ENCODE measurements around the gene ZNF32.
A peak's percentile ranks its signal among the peaks of the same experiment; 100 is the strongest.

ZNF32 gene, protein sequence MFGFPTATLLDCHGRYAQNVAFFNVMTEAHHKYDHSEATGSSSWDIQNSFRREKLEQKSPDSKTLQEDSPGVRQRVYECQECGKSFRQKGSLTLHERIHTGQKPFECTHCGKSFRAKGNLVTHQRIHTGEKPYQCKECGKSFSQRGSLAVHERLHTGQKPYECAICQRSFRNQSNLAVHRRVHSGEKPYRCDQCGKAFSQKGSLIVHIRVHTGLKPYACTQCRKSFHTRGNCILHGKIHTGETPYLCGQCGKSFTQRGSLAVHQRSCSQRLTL

DNA sequence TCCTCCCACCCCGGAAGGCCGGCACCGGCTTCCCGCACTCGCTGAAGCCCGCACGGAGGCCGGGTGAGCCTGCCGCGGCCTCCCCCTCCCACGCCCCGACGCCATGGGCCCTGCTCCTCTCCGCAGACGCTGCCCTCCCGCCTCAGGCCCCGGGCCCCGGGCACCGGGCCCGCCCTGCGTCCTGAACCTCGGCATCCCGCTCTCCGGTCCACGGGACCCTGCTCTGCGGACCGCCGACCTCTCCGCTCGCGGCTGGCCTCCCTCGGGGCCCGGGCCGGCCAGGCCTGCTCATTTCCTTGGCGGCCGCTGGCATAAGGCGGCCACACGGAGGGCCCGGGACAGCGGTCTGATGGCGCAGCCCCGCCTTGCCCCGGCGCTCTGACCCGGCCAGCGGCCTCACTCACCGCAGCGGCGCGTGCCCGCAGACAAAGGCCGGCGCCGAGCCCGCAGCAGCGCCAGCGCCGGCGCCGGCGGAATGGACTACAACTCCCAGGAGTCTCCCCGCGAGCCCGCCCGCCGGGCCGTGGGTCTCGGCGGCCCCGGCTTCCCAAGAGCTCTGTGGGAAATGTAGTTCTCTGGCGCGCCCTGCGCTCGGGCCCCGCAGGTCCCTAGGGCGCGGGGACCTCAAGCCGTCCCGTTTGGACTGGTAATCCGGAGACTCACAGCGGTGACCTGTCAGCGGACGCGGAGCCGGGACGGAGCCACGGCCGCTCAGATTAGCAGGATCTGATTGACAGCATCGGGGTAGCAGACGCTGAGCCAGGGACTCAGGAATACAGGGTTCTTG, at the start of gene ZNF32:
ZNF32 (minus strand) TSS at position 484 of the 787 bp plus-strand sequence. CDS start 2,748 bp downstream, outside the sequence.
- peak; percentile 52 for DNase-seq (ENCODE audit: low read depth)

DNA sequence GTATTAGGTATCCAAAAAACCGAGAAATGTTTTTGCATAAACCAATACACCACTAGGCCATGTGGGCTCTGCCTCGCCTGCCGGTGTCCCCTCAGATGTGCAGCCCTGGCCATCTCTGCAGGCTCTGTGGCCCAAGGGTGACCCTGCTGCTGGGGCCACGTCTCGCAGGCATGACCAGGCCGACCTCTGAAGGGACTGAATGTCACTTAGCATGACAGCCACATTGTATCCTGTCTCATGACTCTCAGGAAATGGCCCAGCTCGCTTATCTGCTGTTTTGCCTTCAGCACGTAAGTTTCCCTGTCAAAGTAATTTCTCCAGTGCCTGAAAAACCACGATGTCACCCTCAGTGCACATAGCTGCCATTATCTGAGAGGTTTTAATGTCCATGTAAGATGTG, 49.5 kb upstream of the ZNF32 start:
- DNase-seq (ENCODE audit: low read depth): no peak

DNA sequence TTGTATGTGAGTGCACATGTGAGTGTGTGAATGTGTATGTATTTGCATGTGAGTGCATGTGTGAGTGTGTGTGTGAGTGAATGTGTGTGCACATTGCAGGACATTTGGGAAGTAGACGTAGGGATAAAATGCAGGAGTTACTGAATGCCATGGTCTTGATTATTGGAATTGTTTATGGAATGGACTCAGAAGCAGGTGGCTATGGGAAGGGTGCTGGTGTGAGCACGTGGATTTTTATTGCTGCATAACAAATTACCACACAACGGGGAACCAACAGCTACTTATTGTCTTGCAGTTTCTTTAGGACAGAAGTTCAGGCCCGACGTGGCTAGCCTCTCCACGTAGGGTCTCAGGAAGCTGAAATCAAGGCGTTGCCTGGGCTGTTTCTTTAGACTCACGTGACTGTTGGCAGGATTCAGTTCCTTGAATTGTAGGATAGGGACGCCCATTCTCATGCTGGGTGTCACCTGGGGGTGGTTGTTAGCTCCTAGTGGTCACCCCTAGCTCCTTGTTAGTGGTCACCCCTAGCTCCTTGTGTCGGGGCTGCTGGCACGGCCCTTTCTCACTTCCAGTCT, 48.3 kb upstream of the ZNF32 start:
- no peak for DNase-seq (ENCODE audit: low read depth)

DNA sequence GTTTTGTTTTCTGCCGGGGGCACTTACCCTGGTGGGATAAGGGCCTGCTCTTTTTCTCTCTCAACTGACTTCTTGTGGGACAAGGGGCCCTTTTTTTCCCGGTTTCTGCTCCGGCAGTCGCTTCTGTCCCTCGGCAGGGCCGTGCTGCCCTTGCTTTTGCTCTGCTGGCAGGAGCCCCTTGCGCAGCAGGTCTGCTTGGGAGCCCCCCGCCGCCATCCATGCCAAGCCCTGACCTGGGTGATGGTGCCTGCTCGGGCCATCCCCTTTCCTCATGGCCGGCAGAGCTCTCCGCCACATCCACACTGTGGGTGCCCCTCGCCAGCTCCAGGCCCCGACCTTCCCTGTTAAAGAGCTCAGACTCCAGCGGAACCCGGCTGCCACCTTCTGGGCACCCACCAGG, 47.0 kb upstream of the ZNF32 start:
- no peak for DNase-seq (ENCODE audit: low read depth)

DNA sequence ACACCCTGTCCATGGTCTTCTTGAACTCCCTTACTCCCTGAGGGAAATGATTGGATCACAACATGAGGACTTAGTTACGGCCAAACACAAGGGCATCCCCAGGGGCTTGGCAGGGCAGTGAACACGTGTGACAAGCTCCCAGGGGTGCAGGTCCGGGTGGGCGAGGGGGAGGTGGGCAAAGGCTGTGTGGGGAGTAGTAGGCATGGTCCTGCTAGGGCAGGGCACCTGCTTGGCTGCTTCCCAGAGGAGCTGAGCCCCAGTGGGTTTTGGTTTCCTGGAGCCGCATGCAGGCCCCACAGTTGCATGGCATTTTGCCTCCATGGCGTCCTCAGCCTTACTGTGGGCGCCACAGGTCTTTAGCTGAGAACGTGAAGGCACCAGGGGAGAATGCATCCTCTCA, 46.6 kb upstream of the ZNF32 start:
- DNase-seq (ENCODE audit: low read depth): no peak

DNA sequence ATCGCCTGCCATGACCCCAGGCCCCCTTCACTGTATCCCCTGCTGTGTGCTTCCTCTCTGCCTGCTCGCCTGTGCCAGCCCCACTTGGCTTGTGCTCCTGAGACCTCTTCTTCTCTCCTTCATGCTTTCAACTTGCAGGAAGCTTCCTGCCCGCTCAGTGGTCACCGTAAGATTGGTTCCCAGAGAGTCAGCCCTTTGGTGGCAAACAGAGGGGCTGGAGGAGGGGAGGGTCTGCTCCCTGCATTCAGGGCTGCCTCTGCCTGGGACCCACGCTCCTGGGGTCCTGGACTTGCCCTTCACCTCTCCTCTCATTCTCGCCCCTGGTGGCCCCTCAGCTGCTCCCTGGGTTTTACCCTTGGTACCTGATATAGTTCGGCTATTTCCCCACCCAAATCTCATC, 45.8 kb upstream of the ZNF32 start:
- no peak for DNase-seq (ENCODE audit: low read depth)

DNA sequence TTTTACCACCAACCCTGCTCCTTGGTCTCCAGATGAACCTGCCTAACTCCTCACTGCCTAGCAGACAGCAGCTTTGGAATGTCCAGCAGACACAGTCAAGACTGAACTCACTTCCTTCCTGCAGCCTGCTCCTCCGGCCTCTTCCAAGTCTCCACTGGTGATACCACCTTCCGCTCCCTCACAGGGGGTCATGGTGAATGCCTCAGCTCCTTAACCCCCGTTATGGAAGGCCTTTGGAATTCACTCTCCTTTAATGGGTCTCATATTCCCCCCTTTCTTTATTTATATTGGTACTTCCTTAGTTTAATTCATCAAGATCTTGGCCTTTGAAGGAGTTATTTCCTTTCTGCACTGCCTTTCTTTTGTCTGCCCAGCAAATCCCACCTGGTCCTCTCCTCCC, 44.9 kb upstream of the ZNF32 start:
- no peak for DNase-seq (ENCODE audit: low read depth)

DNA sequence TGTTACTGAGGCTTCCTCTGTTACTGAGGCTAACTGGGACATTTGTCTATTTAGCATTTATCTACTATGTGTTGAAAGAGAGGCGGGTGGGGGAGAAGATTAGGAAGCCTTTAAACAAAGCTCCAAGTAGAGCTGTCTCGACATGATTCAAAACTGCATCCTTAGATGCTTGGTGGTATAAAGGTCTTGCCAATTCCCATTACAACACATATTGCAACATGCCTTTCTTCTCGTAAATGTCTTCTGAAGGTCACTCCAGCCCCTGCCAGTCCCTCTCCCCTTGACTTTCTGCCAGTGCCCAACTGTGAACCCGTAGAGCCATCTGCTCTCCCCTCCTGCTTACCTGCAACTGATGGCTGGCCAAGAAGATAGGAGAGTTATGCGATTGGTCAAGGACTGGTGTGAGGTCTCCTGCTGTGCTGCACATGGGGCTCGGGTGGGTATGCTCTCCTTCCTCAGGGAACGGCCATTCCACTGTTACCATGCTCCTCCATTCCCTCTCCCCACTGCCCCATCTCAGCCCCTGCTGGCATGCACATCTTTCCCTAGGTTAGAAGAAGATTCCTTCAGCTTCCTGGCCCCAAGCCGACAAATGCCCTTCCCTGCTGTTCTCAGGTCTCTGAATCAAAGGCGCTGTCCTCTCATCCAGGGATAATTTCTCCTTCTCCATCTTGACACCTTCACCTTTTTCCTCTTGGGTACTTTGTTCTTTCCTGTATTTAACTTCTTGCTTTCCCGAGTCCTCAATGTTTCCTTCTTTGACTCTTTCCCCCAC, 43.6 kb upstream of the ZNF32 start:
- DNase-seq (ENCODE audit: low read depth): no peak

DNA sequence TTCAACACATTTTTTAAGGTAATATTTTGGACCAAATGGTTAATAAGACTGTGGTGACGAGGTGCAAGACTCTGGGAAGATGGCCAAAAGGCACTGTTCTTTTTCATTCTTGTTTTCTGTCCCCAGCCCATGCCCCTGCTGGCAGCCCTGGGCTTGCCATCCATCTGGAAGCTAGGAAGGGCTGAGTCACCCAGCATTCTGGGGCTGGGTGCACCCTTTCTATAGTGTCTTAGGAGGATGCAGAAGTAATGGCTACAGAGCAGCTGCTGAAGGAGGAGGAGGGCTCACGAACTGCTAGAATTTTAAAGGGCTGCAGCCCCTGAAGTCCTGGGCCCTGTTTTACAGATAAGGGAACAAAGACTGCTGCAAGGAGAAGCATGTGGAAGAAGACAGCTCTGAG, 42.8 kb upstream of the ZNF32 start:
- DNase-seq (ENCODE audit: low read depth): no peak

DNA sequence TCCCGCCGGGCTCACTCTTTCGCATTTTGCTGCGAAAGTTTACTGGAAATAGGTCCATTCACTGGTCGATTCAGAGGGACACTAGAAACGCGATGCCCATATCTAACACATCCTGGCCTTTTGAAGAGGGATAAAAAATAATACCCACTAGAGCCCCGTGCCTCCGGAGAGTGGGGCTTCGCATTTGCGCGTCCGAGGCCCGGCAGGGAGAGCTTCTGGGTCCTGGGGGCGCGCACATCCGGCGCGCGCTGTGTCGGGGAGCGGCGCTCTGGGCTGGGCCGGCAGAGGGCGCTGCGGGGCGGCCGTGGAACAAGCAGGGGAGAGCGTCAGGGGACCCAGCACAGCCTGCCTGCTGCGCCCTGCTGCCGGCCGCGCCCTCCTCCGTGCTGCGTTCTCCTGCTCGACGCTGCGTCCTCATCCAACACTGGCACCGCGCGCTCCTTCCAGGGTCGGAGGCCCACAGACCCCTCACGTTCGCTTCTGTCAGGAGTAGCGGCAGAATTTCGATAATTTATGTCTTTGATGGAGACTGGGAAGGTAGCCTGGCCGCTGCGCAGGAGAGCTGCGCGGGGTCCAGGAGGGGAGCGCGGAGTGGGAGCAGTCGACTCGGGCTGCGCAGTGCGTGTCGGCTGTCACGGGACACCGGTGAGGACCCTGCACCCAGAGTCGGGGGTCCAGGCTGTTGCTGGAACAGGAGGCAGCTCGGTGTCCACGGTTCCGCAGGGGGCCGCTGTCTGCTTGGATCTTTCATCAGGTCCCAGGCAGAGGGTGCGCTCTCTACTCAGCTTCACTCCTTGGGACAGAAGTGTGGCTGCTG, 41.5 kb upstream of the ZNF32 start:
- peak; percentile 19 for DNase-seq (ENCODE audit: low read depth)

DNA sequence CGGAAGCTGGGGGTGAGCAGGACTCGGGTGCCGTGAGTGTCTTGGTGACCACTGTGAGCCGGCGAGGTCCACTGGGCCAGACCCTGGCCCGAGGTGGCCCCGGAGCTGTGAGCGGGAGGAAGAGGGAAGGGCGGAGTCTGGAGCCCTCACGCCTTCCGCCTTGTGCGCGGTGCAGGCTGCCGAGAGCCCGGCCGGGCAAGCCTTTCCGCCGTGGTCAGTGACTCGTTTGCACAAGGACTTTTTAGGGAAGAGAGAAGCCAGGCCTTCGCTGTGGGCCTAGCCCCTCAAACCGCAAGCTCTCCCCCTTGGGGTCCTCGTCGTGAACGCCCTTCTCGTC, 40.9 kb upstream of the ZNF32 start:
- no peak for DNase-seq (ENCODE audit: low read depth)

DNA sequence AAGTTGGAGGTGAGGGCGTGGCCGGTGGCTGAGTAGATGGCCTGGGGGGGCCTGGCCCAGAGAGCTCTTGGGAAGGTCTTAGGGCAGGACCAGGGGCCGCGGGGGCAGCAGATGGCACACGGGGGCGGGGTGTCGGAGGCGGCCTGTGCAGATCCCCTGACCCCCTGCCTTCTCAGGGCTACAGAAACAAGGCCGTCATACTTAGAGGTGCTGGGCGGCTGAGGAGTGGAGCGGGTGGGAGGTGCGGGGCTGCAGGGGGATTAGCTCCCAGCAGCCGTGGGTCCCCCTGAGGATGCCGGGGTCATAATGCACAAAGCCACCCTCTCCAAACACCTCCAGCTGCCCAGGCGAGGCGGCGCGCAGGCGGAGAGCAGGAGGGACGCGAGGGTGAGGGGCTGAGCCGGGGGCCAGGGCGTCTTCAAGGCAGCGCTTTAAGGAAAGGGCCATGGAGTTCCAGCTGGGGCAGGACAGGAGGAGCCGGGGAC, 40.4 kb upstream of the ZNF32 start:
- no peak for DNase-seq (ENCODE audit: low read depth)

DNA sequence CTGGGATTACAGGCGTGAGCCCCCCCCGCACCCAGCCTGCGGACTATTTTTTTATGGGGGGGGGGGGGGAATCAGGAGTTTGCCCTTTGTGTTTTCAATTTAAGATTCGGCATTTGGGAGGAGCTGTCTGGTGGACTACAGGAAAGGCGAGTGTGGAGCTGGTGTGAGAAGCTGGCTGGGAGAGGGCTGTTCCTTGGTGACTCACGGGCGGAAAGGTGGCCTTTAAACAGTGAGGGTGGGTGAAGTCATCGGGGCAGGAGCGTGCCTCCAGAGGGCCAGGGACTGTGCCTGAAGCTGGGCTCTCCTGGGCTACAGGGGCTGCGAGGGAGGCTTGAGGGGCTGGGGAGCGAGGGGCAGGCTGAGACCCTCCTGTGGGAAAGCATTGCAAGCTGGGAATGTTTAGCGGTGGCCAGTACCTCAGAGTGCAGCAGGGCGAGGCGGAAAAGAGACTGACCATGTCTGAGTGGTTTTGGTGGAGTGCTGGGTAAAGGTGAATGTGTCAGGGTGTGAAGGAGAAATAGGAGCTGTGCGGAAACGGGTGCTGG, 39.7 kb upstream of the ZNF32 start:
- no peak for DNase-seq (ENCODE audit: low read depth)

DNA sequence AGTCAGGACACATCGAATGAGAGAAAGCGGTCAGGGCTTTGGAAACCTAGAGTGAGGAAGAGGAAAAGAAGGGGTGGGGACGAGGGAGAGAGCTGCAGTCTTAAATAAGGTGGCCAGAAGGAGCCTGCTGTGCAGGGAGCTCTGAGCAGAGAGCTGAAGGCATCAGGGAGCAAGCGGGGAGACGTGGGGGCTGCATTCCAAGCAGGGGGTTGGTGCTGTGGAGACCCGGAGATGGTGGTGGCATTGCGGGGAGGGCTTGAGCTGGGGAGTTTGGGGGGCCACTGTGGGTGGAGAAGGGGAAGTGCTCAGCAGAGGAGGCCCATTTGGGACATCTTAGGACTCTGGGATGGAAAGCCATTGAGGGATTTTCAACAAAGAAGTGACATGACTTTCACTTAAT, 38.7 kb upstream of the ZNF32 start:
- no peak for DNase-seq (ENCODE audit: low read depth)

DNA sequence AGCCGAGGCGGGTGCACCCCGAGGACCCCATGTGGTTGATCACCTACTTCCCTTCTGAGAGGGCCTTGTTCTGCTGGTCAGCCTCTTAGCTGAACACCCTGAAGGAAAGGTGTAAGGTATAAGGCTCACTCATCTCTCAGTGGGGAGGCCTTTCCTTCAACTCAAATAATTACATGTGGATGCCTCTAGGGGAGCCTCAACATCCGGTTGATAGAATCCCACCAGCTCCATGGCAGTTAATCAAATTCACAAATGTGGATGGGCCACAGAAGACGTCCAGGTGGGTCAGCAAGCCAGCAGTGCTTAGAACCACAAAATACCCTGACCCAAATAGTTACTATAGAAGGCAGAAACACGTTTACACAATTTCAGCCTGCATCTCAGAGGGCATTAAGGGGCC, 37.7 kb upstream of the ZNF32 start:
- no peak for DNase-seq (ENCODE audit: low read depth)

DNA sequence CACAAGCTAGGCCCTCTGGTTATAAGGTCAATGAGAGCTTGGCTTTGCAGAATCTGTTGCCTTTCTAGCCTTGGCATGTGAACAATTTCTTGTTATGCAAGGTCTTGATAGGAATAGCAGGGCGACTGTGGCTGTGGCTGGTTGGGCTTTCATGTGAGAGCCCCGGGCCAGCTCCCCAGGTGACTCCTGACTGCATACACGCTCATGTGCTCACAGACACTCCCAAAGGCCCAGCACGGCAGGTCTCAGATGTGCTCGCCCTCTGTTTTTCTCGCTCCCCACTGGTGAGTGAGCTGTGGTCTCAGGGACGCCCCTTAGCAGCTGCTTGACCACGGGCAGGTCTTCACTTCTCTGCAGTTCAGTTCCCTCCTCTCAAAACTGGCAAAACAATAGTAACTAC, 37.1 kb upstream of the ZNF32 start:
- no peak for DNase-seq (ENCODE audit: low read depth)

DNA sequence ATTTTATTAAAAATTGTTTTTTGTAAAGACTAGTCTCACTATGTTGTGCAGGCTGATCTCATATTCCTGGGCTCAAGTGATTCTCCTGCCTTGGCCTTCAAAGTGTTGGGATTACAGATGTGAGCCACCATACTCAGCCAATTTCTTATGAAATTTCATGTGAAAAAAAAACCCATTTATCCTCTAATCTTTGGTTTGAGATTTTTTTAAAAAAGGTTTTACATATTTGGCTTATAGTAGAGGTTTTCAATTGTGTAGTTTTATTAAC, 35.5 kb upstream of the ZNF32 start:
- DNase-seq (ENCODE audit: low read depth): no peak

DNA sequence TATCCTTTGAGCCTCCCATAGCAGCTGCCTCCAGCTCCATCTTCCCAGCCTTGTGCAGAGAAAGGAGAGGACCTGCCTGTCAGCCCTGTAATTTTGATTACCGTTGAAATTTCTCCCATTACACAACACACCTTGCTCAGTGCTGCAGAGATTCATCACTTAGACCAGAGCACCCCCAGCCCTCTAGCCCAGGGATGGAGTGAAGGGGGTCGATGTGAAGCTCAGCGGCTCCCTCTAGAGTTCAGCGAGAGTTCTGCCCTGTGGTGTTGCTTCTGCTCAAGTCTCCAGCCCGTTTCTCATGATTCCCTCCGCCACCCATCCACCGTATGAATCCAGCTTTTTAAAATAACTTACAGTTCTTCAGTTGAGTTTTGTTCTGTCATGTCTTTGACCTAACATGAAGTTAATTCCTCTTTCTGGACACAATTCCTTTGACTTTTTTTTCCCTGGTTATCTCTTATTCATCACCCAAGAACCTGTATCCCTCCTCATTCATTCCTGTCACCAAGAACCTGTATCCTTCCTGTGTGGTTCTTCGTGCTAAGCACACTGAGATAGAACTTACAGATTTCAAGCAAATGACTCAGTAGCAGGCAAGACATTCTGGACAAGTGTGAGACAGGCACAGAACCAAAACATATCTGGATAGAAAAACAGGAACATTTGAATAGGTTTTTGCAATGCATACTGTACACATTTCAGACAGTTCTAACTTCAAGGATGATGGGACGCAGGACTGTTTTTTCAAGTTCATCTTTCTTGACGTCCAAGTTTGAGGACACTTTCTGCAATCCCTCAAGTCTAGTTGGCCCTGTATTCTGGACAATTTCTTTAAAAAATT, 35.0 kb upstream of the ZNF32 start:
- DNase-seq (ENCODE audit: low read depth): no peak

DNA sequence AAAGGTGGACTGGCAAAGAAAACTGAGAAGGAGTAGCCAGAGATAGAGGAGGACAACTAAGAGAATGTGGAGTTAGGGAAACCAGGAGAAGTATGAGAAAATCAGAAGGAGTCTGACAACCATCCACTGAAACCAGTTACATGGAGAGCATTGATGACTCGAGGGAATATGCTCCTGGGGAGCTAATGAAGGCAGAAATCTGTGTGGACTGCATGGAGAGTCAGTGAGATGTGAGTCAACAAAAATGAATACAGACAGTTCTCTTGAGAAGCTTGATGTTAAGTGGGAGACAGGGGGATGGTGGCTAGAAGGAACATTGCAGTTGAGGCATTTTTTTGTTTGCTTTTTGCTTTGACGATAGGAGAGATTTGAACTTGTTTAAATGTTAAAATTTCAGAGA, 34.3 kb upstream of the ZNF32 start:
- no peak for DNase-seq (ENCODE audit: low read depth)

DNA sequence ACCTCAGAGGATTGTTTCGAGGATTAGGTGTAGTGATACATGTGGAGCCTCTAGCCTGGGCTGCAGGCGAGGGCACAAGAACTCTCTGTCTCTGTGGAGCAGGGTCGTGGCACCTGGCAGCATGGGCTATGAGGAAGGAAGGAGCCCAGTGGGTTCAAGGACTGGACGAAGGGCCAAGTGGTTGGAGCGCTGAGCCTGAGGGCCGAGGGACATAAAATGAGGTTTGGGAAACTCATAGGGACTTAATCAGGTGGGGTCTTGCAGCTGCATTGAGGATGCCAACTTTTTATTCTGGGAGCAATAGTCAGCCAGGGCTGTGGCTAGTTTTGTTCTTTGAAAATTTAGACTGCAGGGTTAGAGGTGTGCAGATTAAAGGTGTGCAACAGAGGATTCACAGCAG, 33.0 kb upstream of the ZNF32 start:
- no peak for DNase-seq (ENCODE audit: low read depth)

DNA sequence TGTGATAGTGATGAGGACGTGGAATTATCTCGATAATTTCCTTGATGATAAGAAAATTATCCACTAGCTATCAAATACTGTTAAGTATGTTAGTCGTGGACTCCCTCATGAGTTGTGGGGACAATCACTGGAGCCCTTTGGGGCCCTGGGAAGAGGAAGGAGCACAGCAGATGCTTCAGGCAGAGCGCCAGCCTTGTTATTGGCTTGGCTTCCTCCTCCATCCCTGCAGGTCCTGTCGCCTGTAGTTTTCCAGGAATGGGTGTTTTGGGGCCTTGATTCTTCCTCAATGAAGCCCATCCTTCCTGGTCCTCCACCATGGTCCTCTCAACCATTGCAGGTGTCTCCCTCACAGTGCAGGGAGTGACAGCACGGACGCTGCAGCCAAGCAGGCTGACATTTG, 32.5 kb upstream of the ZNF32 start:
- no peak for DNase-seq (ENCODE audit: low read depth)
